Epithelial cell of proximal tubule (primary cell): ENCODE results near the gene MIXL1. TPM values are rescaled to one million over a fixed set of nuclear protein-coding genes. Genes with fewer than 3 reads are reported as not detected.
A peak's percentile ranks its signal among the peaks of the same experiment; 100 is the strongest.

Experiments
- DNase-seq: peaks from one replicate; pipeline ENCODE4 v3.0.0-alpha.2; 2011; ENCODE audit warnings: low read depth
- H3K4me3 ChIP-seq: 2 replicates; pipeline ENCODE4 v1.5.1; 2011; ENCODE audit warnings: low read depth, mild to moderate bottlenecking, low read length
- CTCF ChIP-seq: conservative IDR thresholded peaks from 2 replicates; pipeline ENCODE4 v1.5.1; 2012; ENCODE audit warnings: low read depth, mild to moderate bottlenecking, low read length
- total RNA-seq: library from RNA; depleted of rRNA; stranded (reverse); fragments of >200 nt; gene quantifications from 2 replicates; pipeline ENCODE4 v1.2.3, GENCODE V29; 2015

The MIXL1 gene
- total RNA-seq, 1 donor from 2014 or later = not detected

- no peak for DNase-seq
- H3K4me3 ChIP-seq = no peak overlapping the region
- TF ChIP-seq CTCF = no peak
Measured at GRCh38 chr1:226212545-226212944, 10.9 kb upstream of the MIXL1 start.

DNA sequence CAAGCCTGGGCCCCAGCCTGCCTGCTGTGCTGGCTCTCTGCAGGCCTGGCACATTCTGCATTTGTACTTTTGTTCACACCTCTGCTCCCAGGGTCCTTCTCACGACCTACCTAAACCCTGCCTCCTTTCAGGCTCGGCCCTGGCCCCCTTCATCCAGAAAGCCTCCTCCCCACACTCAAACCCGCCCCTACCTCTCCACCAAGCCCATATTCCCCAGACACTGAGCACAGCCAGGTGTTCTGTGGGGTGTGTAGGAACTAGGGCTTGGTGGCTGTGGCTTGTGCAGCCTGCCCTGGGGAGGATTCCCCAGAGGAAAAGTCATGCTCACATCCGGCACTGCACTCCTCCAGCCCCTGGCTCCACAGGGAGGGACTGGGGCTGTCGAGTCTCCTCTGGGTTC lies 8.2 kb upstream of the MIXL1 start:
- no peak overlapping the region for H3K4me3 ChIP-seq
- TF ChIP-seq CTCF = no peak
- no peak for DNase-seq

DNA sequence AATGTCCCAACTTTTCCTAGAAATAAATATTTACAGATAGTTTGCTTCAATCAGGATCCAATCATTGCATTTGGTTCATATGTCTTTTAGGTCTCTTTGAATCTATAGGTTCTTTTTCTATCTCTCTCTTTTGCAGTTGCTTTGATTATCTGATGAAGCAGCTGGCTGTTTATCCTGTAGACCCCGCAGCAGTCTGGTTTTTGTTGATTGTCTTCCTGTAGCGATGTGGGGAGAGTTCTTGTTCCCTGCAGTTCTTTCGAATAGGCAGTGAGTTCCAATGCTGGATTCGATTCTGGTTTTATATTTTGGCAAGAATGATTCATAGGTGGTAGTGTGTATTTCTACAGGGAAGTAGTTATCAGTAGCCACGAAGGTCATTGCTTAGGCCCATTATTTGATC lies 7.4 kb upstream of the MIXL1 start:
- no peak for DNase-seq
- no peak for TF ChIP-seq CTCF
- H3K4me3 ChIP-seq = no peak overlapping the region

DNA sequence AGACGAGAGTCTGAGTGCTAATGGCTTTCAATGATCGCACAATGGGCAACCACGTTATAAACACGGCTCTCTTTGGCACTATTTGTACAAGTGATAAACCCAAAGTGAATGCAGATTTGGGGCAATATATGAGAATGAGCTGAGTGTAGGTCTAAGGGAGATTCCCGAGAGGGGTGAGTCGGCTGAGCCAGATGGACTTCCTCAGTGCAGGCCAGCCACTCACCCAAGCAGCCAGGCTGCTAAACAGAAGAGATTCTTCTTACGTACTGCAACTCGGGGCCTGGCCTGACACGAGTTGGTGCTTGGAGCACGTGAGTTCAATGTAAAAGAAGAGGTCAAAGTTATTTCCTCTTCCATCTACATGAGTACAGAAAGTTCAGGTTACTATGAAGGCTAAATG lies 6.2 kb upstream of the MIXL1 start:
- no peak overlapping the region for H3K4me3 ChIP-seq
- no peak for TF ChIP-seq CTCF
- no peak for DNase-seq

DNA sequence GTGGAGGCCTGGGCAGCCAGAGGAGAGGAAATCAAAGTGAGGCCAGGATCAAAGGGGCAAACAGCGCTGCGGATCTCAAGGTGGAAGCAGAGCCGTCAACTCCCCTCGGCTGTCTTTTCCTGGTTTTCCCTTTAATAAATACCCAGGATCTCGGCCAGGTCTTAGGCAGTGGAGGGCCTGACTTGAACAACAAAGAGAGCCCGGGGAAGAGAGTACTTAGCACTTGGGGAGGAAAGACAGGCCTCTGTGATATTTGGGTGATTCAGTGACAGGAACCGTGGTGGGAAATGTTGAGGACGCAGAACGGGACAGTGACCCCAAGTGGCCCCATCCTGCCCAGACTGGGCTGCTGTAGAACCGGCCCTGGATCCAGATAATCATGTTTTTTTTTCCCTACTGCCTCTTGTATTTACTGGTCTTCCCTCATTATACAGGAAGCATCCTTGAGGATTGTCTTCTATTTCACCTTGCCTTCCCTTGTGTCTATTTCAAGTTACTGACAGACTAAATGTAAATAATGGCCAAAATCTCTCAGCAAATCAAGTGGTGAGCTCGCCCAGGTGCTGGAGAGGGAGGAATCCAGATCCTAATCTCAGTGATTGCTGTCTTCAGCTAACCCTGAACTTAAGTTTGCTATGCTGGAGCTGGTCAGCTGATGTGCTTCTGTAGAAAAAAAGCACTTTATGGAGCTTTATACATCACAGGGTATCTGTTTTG lies 2.8 kb upstream of the MIXL1 start:
- DNase-seq = no peak
- no peak overlapping the region for H3K4me3 ChIP-seq
- no peak for TF ChIP-seq CTCF

DNA sequence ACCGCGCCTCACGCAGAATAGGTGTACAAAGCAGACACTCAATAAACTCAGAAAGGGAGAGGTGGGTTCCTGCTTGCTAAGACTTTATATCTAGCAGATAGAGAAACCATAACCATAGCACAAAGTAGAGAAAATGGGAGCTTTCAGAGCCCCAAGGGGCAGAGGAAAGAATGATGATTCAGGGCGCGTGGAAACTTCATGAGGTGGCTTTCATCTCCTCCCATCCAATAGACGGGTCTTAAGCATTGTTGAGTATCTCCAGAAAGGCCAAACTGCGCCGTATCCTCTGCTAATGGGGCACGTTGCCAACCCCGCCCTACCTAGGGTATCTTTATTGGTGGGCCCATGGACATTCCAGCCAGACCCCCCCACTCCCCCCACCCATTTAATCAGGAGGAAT lies 778 bp upstream of the MIXL1 start:
- DNase-seq = no peak
- H3K4me3 ChIP-seq = no peak overlapping the region
- TF ChIP-seq CTCF = no peak

- DNase-seq = no peak
- no peak for TF ChIP-seq CTCF
- peak overlapping the region; percentile 48 for H3K4me3 ChIP-seq
Measured at GRCh38 chr1:226223786-226224244, 351 bp downstream of the MIXL1 start.
